Transverse colon (tissue), 4 donors: ENCODE data around the gene RGS7.

Experiments
- CTCF ChIP-seq, 5 experiments: fragments of 200-600 bp in 3 of 5; fragments of 450-650 bp in 2 of 5; sonication (generic) in 3 of 5; IDR thresholded peaks; 1 replicate in 2 of 5; 2 replicates in 3 of 5; pipeline ENCODE4 v1.5.1; 2016 to 2017; ENCODE audit warnings: antibody characterized with exemption in 5 of 5, inconsistent platforms in 3 of 5, mild to moderate bottlenecking in 2 of 5, moderate library complexity in 1 of 5
- EP300 ChIP-seq: sonication (generic); formaldehyde crosslinking; IDR thresholded peaks from one replicate; pipeline ENCODE4 v1.6.1; 2017; ENCODE audit warnings: antibody characterized with exemption, low read depth
- POLR2A ChIP-seq: fragments of 450-650 bp; IDR thresholded peaks from one replicate; pipeline ENCODE4 v1.6.1; 2016; ENCODE audit warnings: antibody characterized with exemption, mild to moderate bottlenecking, moderate library complexity
- POLR2AphosphoS5 ChIP-seq, 3 donors: sonication (generic); formaldehyde crosslinking; IDR thresholded peaks; one replicate each; pipeline ENCODE4 v1.6.1; 2016; ENCODE audit warnings: antibody characterized with exemption in 3 of 3

DNA sequence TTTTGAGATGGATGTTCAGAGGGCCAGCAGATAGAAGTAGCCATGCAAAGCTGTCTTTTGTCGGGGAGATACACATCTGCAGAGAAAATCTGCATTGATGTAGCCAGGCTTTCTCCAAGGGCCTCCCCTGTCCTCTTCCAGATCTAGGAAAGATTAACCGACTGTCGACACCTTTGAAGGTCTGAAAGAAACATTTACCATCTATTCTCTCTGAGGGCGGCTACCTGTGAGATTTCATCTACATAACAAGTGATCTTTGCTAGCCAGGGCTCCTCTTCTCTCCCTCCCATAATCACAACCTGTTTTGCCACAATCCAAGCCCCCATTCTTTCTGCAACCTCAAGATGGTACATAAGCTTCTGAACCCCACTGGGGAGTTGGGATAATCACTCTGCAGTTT is 193.6 kb downstream of the RGS7 start:
- TF ChIP-seq CTCF (IDR thresholded peaks at IDR 0.05) = no peak
- no peak for TF ChIP-seq EP300
- TF ChIP-seq POLR2A = no peak
- TF ChIP-seq POLR2AphosphoS5 (IDR thresholded peaks at IDR 0.05) = no peak
